Left colon (tissue), 2 donors: ENCODE data around the gene LRRC27. TPM values are rescaled to one million over a fixed set of nuclear protein-coding genes. Genes with fewer than 3 reads are reported as not detected.

ENCODE experiments used
- ATAC-seq: fragments of 200-7000 bp; cut with Tn5 transposase; one replicate; pipeline ENCODE4 v1.9.1; 2020; ENCODE audit warnings: mild to moderate bottlenecking, moderate library complexity
- DNase-seq, 2 donors: peaks; one replicate each; pipeline ENCODE4 v3.0.0-alpha.2; 2020
- intact Hi-C, 2 donors: fragments of 100-400 bp; cut with DNase I in 1 of 2; cut with micrococcal nuclease in 1 of 2; formaldehyde crosslinking; loops; one replicate each; pipeline versions ENCODE4 v1.11.2 to v1.14.0; 2022; cut with DNase I, micrococcal nuclease
- total RNA-seq, 2 donors: library from RNA; stranded (reverse); fragmentation: NEBNext Ultra II Directional; extraction: Animal tissue kit (Norgen Biotek cat#: 25700); gene quantifications; one replicate each; pipeline ENCODE4 v1.2.1, GENCODE V29; 2021
- donor health status: DM: no; HTN: no; CAD: no.
- donor health status: DM: yes; HTN: yes; CAD: no.

Gene LRRC27
- total RNA-seq, 2 donors from 2014 or later: 6.5 to 9.2 TPM

GRCh38 chr10:132364594-132364970 is 32.6 kb downstream of the LRRC27 start:
- ATAC-seq (no peak), DNase-seq (peak; percentile 35 to 36)
- intact Hi-C loops: no loop called here

- intact Hi-C loops: no loop called here
- peak in 1 of 2 donors; percentile 14 for DNase-seq
- no peak for ATAC-seq
These were observed 33.1 kb downstream of the LRRC27 start for GRCh38 chr10:132365102-132365501.

GRCh38 chr10:132366006-132366405 is 34.0 kb downstream of the LRRC27 start:
- DNase-seq (peak in 1 of 2 donors; percentile 15), ATAC-seq (no peak)
- intact Hi-C loops: no loop called here

- peak in 1 of 2 donors; percentile 12 for DNase-seq
- no peak for ATAC-seq
- intact Hi-C loops: no loop called here
These were observed 34.5 kb downstream of the LRRC27 start for GRCh38 chr10:132366499-132366898.

- no peak for DNase-seq
- ATAC-seq: no peak
- intact Hi-C loops: no loop called here
These were observed 36.4 kb downstream of the LRRC27 start for GRCh38 chr10:132368391-132368790.

- intact Hi-C loops: no loop called here
- ATAC-seq (no peak), DNase-seq (no peak)
These were observed 37.1 kb downstream of the LRRC27 start for GRCh38 chr10:132368881-132369635.

- no peak for DNase-seq
- ATAC-seq: no peak
These were observed 37.7 kb downstream of the LRRC27 start for GRCh38 chr10:132369636-132370185.

GRCh38 chr10:132370426-132371340 is 38.7 kb downstream of the LRRC27 start:
- DNase-seq (no peak), ATAC-seq (no peak)
- intact Hi-C loops: no loop called here

More at GRCh38 chr10:132369636-132370185, 37.7 kb downstream of the LRRC27 start:
- intact Hi-C loops: no loop called here

GRCh38 chr10:132371641-132372081 is 39.7 kb downstream of the LRRC27 start:
- ATAC-seq (no peak), DNase-seq (no peak)
- intact Hi-C loops: no loop called here

GRCh38 chr10:132372516-132373095 is 40.6 kb downstream of the LRRC27 start:
- no peak for ATAC-seq
- intact Hi-C loops: no loop called here
- DNase-seq: no peak

GRCh38 chr10:132373241-132373955 is 41.4 kb downstream of the LRRC27 start:
- no peak for ATAC-seq
- intact Hi-C loops: no loop called here

GRCh38 chr10:132374176-132374575 is 42.2 kb downstream of the LRRC27 start:
- intact Hi-C loops: no loop called here
- ATAC-seq: no peak

More at GRCh38 chr10:132373241-132373955, 41.4 kb downstream of the LRRC27 start:
- no peak for DNase-seq

GRCh38 chr10:132374612-132375011 is 42.6 kb downstream of the LRRC27 start:
- DNase-seq: peak in 1 of 2 donors; percentile 8
- ATAC-seq: peak; percentile 52
- intact Hi-C loops: no loop called here

More at GRCh38 chr10:132374176-132374575, 42.2 kb downstream of the LRRC27 start:
- no peak for DNase-seq

- intact Hi-C loops: no loop called here
- no peak for ATAC-seq
- DNase-seq: peak in 1 of 2 donors; percentile 12
These were observed 43.3 kb downstream of the LRRC27 start for GRCh38 chr10:132375116-132375794.

- ATAC-seq: no peak
- DNase-seq: peak in 1 of 2 donors; percentile 5
- intact Hi-C loops: no loop called here
These were observed 43.9 kb downstream of the LRRC27 start for GRCh38 chr10:132375795-132376297.

- ATAC-seq: no peak
These were observed 44.4 kb downstream of the LRRC27 start for GRCh38 chr10:132376394-132376851.

GRCh38 chr10:132377326-132377725 is 45.3 kb downstream of the LRRC27 start:
- ATAC-seq: no peak
- intact Hi-C loops: no loop called here
- DNase-seq: peak in 1 of 2 donors; percentile 1

More at GRCh38 chr10:132376394-132376851, 44.4 kb downstream of the LRRC27 start:
- DNase-seq: peak in 1 of 2 donors; percentile 14
- intact Hi-C loops: no loop called here
